ENCODE results near the gene VGLL1.

VGLL1 gene, protein sequence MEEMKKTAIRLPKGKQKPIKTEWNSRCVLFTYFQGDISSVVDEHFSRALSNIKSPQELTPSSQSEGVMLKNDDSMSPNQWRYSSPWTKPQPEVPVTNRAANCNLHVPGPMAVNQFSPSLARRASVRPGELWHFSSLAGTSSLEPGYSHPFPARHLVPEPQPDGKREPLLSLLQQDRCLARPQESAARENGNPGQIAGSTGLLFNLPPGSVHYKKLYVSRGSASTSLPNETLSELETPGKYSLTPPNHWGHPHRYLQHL

DNA sequence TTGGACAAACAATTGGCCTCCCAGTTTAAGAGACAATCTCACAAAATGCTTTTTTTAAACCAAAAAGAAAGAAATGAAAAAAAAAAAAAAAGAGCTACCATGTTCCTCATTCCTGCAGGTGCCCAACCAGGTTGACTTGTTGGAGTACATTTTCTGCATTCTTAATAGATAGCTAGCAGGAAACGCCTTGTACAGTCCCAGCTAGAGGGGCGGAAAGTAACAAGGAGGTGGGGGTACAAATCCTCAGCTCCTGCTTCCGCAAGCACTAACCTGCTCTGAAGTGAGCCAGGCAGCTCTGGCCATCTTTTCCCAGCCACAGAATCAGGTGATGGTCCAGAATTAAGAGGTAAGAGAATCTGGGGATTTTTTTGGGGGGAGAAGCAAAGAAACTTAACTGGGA is at the start of gene VGLL1:
Gene VGLL1, plus strand, starts transcription at position 265 of the 400 bp plus-strand sequence. CDS start 3,806 bp downstream, outside the sequence.
- DNase-seq: no peak

DNA sequence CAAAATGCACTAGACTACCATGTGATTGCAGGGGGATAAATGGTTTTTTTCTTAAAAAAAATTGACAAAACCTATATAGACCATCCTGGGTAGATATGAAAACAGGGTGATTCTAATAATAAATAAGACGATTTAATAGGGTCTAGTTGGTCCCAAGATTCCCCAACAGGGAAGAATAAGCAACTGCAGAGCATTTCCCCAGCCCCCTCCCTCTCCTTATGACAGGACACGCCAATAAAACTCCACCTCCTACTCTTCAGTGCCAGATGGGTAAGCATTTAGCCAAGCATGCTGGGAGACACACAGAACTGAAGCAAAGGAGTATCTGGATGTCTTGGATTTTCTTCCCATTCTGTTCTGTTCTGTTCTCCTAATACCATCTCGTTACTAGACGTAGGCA is 44.4 kb upstream of the VGLL1 start, which contains the start of gene BRS3:
Gene BRS3, plus strand, starts transcription at position 301 of the 400 bp plus-strand sequence. CDS start 168 bp downstream, outside the sequence.
- DNase-seq: no peak

DNA sequence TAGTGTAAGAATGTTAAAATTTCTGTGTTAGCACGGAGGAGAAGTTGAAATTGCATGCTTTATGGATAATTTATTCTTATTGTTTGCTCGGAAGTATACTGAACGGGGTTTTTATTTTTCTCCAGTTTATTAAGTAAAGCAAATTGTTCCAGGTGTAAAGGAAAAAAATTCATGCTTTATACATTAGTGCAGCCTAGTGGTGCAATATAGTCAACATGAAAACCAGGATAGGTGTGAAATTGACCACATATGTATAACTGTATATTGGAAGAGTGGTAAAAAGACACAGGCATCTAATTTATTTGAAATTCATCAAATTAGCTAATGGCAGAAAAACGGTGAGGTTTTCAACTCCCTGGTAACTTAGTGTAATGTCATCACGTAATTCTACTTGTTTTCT is 43.3 kb upstream of the VGLL1 start:
- no peak for DNase-seq

DNA sequence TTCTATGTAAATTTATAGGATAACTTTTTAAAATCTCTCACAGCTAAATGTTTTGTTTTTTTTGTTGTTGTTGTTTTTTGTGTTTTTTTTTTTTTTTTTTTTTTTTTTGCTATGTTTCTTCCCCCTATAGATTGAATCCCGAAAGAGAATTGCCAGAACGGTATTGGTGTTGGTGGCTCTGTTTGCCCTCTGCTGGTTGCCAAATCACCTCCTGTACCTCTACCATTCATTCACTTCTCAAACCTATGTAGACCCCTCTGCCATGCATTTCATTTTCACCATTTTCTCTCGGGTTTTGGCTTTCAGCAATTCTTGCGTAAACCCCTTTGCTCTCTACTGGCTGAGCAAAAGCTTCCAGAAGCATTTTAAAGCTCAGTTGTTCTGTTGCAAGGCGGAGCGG is 40.2 kb upstream of the VGLL1 start:
- no peak for DNase-seq

DNA sequence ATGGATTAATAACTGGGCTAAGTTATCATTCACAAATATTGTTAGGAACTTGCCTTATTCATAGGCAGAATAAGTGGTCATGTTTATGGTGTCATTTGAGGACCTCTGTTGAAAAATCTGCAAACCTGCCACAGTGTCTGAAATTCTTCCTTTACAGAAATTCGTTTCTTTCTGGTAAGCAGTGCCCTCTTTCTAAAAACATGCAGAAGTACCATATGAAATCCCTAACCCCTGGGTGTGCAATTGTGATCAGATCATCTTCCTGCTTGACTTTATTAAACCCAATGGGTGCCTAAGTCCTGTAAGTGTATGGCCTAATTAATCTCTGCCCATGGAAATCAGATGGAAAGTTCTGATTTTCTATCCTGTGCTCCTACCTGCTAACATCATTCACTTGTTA is 39.0 kb upstream of the VGLL1 start:
- no peak for DNase-seq

DNA sequence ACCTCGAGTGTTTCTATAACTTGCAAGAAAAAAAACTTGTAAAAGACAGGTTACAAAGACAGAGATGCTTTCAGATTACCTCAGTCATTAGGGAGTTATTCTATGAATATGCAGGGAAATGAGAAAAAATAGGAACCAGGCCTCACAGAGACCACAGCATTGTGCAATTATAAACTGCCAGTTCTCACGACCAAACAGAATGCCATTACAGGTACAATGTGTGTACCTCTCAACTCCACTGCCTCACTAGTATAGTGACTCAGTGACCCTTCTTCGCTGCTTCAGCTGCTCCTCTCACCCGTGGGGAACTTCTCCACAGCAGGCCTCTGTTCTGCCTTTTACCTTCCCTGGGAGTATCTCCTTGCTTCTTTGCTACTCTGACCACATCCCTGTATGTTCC is 37.0 kb upstream of the VGLL1 start:
- DNase-seq: no peak

DNA sequence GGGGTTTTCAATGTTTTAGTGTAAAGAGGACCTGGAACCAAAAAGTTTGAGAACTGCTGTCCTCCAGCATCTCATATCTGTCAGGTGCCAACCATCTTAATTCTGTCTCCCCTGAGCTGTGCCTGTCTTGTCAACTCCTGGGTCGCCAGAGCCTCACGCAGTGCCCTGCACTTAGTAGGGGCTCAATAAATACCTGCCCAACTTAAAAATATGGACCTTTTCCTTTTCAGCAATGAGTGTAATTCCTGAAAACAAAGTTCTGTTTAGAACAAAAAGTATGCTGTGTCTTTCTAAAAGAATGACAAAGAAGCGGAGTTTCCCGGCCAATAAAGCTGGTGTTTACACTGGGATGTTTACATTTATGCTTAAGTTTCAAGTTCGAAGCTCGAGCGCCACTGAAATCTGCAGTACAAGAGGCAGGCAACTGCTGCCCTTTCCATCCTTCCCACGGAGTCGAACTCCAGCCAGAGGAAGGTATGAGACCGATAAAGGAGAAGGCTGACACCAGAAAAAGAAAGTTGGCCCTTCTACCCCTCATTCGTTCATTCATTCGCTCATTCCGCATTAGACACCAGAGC is 35.7 kb upstream of the VGLL1 start:
- DNase-seq: no peak

DNA sequence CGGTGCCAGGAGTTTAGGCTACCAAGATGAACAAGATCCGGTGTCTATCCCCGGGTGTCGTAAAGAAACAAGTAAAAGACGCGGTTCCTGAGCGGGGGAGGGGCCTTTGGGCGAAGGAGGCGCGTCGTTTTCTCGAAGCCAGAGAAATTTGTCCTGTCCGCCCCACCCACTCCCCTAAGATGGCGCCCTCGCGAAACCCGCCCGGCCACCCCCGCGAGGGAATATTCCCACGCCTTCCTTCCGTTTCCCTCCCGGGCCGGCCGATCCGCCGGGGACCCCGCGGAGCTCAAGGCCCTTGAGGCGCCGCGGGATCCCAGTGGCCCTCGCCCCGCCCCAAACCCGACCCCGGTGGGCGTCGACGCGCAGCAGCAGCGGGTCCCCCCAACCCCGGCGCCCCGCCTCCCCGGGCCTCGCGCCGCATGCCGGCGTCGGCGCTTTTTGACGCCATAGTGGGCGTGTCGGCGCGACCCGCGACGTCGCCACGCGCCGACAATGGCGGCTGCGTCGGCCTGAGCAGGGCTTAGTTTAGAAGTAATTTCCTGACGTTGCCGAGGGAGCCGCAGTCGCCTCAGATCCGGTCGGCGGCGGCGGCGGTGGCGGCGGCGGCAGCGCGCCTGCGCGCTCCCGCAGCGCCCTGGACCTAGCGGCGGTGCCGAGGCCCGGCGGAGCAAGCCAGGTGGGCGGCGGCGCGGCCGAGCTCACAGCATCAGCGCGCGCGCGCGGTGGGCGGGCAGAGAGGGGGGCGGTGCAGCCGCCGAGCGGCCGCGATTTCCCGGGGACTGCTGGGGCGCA is 35.1 kb upstream of the VGLL1 start:
- DNase-seq: peak; percentile 92

DNA sequence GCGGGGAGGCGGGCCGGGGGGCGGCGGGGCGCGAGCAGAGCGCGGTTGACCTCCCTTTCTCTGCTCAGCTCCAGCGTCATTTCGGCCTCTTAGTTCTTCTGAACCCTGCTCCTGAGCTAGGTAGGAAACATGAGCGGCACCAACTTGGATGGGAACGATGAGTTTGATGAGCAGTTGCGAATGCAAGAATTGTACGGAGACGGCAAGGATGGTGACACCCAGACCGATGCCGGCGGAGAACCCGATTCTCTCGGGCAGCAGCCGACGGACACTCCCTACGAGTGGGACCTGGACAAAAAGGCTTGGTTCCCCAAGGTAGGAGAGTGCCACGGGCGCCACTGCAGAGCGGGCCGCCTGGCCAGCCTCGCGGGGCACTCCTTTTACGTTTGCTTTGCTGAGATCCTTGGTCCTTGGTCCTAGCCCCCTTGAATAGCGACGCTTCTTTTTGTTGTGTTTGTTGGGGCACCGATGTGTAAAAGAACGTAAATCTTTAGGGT is 34.4 kb upstream of the VGLL1 start, which contains the start of gene HTATSF1:
Gene HTATSF1, plus strand, starts transcription at position 37 of the 497 bp plus-strand sequence. Its CDS starts 93 bp downstream, at position 130.
- no peak for DNase-seq

DNA sequence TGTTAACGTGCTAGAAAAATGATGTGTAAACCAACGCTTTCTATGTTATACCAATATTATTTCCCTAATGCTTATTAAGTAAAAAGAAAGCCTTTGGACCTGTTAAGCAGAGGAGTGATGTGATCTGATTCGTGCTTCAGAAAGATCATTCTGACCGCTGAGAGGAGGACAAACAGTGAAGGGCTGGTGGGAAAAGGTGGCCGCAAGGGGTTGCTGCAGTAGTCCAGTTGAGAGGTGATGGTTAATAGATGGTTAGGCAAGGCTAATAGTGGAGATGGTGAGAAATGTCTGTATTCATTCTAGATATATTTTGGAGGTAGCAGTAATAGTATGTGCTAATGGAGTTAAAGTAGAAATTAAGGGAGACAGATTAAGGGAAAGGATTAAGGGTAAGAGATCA is 12.9 kb upstream of the VGLL1 start:
- DNase-seq: no peak

DNA sequence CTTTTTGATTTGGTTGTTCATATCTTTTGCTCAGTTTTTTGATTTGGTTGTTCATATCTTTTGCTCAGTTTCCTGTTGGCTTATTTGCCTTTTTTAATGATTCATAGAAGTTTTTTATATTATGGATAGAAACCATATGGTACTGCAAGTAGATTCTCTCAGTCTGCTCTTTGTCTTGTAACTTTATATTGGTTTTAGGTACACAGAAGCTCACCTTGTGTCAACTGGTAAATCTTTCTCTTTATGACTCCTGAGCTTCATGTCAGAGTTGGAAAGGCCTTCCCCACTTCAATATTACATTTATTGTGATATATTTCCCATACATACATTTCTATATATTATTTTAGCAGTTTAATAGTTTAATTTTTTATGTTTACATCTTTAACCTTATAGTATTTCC is 8.2 kb upstream of the VGLL1 start:
- no peak for DNase-seq

DNA sequence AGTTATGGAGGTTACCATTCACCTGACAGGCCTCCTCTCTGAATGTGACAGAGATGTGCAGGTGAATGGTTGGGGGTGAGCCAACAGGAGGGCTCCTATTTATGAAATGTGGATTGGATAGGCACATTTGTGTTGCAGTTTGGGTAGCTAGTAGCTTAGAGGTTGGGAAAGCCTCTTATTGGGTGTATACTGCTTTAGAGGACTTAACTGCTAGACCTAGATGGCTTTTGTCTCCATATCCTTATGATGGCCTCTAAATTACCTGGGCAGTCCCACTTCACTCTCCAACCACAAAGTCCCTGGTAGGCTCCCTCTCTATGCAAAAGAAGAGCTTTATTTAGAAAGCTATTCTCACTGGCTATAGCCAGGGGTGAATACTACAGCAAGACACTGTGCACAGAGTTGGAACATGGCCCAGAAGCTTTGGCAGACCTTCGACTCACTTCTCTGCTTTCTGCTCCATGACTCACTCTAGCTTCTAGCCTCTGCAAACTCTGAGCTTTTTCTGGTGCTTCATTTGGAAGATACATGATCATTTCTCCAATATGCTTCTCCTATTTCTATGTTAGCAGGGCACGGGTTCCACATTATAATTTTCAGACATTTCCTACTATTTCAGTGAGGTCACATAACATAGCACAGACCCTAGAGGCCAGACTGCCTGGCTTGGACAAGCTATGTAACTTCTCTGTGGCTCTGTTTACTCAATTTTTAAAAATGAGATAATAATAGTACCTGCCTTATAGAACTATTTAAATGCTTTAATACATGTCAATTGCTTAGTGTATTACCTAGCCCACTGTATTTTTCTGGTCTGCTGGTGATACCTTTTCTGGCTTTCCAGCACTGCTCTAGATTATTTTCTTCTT is 6.0 kb upstream of the VGLL1 start:
- DNase-seq: peak; percentile 68

DNA sequence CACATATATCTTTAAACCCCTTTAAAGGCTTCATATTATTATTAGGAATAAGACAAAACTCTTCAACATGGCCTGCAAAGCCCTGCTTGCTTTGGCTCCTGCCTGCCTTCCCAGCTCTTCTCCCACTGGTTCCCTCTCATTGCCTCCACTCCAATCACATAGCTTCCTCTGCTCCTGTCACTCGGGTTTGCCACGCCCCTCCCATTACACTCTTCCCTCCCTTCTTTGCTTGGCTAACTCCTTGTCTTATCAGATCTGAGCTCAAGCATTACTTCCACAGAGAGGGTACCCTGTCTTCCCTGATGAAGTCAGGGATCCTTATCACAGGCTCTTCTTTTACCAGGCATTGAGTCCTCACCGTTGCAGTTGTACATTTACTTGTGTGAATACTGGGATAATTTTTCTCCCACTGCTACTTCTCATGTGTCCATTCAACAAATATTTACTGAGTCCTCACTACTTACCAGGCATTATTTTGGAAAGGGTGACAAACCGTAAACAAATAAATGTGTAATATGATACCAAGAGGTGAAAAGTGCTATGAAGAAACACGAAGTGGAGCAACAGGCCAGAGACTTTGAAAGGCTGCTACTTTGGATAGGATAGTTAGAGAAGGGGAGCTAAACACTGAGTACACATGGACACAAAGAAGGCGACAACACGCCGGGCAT is 3.2 kb upstream of the VGLL1 start:
- no peak for DNase-seq

DNA sequence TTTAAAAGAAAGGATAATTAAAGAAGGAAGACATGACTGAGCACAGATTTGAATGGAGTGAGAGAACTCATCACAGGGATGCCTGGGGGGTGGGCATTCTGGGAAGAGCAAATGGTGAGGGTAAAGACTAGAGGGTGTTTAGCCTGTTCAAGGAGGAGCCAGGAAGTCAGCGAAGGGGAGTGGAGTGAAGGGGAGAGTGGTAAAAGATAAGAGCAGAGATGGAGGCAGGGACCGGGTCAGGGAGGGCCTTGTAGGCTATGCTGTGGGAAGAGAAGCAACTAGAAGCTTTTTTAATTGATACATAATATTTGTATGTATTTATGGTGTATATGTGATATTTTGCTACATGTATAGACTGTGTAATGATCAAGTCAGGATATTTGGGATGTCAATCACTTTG is 2.2 kb upstream of the VGLL1 start:
- DNase-seq: no peak

DNA sequence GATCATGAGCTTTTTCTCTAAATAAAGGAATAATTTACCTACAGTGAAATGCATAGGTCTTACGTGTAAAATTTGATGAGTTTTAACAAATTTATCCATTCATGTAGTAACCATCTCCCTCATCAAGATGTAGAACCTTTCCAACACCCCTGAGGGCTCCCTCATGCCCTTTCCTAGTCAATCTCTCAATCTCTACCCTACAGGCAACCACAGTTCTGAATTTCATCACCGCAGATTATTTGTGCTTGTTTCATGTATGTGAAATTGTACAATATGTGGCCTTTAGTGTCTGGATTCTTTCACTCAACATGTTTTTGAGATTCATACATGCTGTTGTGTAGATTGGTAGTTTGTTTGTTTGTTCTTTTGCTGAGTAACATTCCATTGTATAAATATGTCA is 2.1 kb downstream of the VGLL1 start:
- no peak for DNase-seq

DNA sequence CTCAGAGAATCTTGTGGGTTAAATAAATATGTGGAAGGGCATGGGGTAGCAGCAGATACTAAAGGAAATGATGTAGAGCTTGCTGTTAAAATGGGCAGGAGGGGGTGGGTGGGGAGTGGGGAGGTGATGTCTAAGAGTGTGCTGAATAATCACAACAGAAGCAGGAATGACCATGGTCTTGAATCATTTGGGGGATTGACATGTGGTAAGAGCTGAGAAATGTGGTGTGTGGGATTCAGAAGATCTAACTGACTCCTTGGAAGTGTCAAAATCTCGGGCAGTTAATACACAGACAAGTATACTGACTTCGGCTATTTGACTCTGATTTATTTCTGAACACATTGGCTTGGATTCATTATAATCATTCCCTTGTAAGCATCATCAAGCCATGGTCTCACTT is 6.8 kb downstream of the VGLL1 start:
- no peak for DNase-seq

DNA sequence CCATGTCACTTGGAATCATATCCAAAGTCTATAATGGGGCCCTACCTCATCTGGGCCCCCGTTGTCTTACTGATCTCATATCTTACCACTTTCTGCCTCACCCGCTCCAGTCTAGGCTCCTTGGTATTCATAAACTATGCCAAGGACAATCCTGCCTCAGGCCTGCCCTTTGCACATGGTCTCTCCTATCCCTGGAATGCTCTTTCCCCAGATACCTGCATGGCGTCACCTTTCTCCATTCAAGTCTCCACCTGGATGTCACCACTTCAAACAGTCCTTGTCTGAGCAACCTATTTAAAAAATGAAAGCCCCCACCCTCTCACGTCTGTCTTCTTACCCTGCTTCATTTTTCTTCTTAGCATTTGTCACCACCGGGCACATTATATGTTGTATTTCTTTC is 8.2 kb downstream of the VGLL1 start:
- DNase-seq: no peak

DNA sequence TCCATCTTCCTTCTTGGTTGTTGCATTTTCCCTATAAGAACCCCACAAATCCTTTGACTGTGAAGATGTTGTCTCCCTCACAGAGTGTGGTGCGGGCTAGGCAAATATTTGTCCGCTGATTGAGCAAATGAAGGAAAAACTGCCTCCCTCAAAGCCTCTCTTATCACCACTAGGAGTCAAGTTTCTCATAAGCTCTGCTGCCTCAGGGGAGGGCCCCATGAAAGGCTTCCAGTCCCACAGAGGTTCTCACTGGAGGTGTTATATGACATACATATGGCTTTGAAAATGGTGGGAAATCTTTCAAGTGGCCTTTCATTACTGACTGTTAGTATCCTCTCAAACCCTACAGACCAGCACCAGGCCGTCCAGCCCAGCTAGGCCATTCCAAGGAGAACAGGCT is 9.3 kb downstream of the VGLL1 start:
- DNase-seq: no peak

DNA sequence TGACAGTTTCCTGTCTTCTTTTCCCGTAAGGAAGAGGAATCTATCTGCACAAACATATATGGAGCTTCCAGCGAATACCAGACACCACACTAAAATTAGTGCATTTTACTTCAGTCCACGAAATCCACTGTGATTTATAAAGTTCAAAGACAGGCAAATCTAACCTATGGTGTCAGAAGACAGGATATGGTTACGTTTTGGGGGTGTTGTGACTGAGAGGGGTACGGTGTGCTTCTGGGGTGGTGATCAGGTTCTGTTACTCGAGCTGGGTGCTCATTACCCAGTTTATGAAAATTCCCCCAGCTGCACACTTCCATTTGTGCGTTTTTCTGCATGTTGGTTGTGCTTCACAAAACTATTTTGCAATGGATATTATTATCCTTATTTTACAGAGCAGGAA is 10.3 kb downstream of the VGLL1 start:
- no peak for DNase-seq

DNA sequence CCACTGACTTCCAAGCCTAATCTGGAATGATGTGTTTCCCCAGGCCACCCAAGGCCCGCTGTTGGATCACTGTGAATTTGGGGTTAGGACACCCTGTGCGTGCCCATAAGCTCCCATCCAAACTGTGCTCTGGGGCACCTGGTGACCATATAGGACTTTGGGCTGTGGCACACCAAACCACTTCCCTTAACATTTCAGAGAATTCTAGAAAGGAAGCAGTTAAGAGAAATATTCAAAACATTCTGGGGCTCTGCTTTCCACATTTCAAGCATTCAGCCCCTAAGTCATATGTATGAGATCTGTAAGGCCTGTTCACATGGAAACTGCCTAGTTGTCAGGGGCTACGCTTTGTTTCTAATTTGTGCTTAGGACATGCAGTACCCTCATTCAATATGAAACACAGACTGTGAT is 14.4 kb downstream of the VGLL1 start:
- no peak for DNase-seq

DNA sequence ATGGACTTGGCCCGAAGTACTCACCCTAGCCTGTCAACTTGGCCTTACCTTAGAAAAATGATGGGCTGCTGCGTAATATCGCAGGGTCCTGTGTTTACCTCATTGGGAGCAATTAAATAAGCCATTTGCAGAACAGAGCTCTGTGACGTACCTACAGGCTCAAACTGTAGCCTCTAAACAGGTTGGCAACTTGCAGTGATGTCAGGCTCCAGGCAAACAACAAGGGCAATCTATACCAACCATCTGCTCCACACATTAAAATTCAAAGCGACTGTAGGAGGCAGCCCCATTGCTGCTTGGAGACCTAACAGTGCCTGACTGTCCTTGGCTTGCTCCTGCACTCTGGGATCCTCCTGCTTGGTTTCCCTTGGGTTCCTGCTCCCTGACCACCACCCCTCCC is 17.2 kb downstream of the VGLL1 start:
- DNase-seq: no peak

DNA sequence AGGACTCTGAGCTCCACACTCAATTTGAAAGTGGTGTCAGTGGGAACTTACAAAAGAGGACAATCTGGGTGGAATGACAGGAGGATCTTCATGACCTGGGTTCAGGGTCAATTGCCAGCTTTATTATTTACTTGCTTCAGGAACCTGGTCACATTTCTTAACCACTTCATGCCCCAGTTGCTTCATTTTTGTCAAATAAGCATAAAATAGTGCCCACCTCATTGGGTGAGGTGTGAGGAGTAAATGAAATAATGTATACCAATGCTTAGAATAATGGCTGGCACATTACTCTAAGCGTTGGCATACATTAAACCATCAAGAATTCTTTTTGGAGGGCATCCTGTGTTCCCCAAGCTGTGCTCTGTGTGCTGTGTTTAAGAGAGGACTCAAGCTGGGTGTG is 19.4 kb downstream of the VGLL1 start:
- no peak for DNase-seq
